Hindlimb muscle (tissue), 1 donor: ENCODE data around the gene PSMD2. TPM values are rescaled to one million over a fixed set of nuclear protein-coding genes. Genes with fewer than 3 reads are reported as not detected.

Experiments used
- DNase-seq: peaks from one replicate; pipeline ENCODE4 v3.0.0-alpha.2; 2013
- polyA plus RNA-seq: library from polyadenylated mRNA; unstranded; fragments of 120-200 nt; gene quantifications from one replicate; pipeline ENCODE4 v1.2.1, GENCODE V29; 2013; ENCODE audit not compliant: insufficient read length

PSMD2 gene
- polyA plus RNA-seq, 1 donor, result 169 TPM

GRCh38 chr3:184317201-184317600, 18.2 kb downstream of the PSMD2 start:
- no peak for DNase-seq

DNA sequence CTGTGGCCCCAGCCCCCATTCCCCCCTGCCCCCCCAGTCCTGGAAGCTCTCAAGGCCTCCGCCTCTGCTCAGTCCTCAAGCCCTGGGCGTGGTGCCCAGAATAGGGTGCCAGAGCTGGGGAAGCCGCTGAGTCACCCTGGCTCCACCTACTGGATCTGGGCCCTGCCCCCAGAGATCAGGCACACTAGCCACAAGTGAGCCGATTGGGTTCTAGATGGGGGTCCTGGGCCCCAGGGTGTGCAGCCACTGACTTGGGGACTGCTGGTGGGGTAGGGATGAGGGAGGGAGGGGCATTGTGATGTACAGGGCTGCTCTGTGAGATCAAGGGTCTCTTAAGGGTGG, 21.0 kb downstream of the PSMD2 start:
- DNase-seq, result peak; percentile 87

- no peak for DNase-seq
These were observed 22.6 kb downstream of the PSMD2 start for GRCh38 chr3:184321666-184322065.

- no peak for DNase-seq
These were observed 23.9 kb downstream of the PSMD2 start for GRCh38 chr3:184322731-184323487.

DNA sequence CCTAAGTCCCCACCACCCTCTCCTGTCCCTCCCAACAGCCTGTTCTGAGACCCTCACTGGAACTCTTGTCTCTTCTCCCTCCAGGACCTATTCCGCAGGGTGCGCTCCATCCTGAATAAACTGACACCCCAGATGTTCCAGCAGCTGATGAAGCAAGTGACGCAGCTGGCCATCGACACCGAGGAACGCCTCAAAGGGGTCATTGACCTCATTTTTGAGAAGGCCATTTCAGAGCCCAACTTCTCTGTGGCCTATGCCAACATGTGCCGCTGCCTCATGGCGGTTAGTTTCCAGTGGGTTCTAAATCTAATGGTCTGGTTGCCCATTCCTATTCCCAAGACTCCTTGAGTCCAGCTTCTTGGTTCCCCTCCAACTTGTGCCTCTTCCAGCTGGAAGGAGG, 24.7 kb downstream of the PSMD2 start:
- DNase-seq, result no peak

- no peak for DNase-seq
These were observed 26.2 kb downstream of the PSMD2 start for GRCh38 chr3:184325269-184325668.

GRCh38 chr3:184325715-184326369, 26.8 kb downstream of the PSMD2 start:
- no peak for DNase-seq

DNA sequence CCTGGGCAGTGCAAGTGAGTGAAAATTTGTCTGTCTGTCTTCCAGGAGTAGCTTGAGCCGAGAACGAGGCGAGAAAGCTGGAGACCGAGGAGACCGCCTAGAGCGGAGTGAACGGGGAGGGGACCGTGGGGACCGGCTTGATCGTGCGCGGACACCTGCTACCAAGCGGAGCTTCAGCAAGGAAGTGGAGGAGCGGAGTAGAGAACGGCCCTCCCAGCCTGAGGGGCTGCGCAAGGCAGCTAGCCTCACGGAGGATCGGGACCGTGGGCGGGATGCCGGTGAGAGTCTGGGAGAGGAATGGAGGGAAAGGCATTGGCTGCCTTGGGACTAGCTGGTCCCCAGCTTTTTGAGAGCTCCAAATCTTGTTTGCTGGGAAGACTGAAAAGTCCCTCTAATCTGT, 28.1 kb downstream of the PSMD2 start:
- no peak for DNase-seq

DNA sequence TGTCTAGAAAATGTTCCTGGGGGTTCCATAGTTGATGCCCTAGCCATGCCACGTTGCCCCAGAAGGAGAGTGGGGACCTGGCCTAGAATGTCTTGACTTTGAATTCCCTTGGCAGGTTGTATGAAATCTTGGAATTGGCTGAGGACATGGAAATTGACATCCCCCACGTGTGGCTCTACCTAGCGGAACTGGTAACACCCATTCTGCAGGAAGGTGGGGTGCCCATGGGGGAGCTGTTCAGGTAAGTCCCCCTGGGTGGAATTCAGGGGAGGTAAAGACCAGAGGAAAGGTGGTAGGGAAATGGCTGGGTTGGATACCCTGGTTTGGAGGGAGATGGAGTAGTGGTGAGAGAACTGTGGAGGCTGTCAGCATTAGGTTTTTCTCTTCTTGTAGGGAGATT, 29.5 kb downstream of the PSMD2 start:
- DNase-seq, result no peak

GRCh38 chr3:184332370-184333090, 33.5 kb downstream of the PSMD2 start:
- no peak for DNase-seq

DNA sequence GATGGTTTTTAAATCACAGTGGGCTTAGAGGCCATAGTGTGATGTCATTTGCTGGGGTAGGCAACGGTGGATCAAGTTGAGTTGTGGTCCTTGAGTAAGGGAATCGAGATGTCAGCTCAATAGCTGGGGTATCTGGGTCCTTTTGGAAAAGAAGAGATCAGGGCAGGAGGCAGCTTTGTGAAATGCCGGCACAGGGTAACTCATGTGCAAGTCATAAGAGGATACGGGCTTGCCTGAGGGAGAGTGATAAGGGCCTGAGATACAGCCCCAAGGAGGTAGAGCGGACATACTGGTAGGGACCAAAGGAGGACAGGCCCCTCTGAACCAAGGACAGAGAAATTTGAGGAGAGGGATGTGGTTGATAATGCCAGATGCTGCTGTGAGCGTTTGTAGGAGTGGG, 34.1 kb downstream of the PSMD2 start:
- DNase-seq, result no peak

GRCh38 chr3:184333700-184334099, 34.7 kb downstream of the PSMD2 start:
- DNase-seq, result no peak

DNA sequence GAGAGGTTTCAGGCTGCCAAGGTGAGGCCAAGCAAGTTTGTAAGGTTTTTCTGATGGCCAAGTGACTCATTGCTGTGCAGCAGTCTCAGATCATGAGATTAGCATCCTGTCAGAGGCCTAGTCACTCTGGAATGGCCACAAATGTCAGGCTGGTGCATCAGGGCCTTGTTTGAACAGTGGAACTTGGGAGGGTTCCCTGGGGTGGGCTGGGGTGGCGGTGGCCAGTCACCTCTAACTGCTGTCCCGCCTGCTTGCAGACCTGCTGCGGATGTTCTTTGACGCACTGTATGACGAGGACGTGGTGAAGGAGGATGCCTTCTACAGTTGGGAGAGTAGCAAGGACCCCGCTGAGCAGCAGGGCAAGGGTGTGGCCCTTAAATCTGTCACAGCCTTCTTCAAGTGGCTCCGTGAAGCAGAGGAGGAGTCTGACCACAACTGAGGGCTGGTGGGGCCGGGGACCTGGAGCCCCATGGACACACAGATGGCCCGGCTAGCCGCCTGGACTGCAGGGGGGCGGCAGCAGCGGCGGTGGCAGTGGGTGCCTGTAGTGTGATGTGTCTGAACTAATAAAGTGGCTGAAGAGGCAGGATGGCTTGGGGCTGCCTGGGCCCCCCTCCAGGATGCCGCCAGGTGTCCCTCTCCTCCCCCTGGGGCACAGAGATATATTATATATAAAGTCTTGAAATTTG, 35.6 kb downstream of the PSMD2 start:
- DNase-seq, result no peak

GRCh38 chr3:184335291-184335660, 36.2 kb downstream of the PSMD2 start:
- no peak for DNase-seq

- peak; percentile 90 for DNase-seq
These were observed 36.9 kb downstream of the PSMD2 start for GRCh38 chr3:184335661-184336546.

- peak; percentile 66 for DNase-seq
These were observed 37.7 kb downstream of the PSMD2 start for GRCh38 chr3:184336547-184337398.

DNA sequence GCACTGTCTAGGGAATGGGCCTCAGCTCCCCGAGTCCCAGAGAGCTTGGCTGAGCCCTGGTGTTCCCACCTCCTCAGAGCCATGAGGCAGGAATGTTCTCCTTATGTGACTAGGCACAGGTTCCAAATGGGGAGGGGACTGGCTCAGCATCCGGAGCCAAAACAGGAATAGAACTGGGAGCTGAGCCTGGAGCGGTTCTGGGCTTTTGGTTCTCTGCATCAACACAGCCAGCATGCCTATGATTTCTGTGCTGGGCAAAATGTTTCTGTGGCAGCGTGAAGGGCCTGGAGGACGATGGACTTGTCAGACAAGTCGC, 38.3 kb downstream of the PSMD2 start, which contains the start of gene FAM131A:
FAM131A (plus strand) TSS at position 202 of the 316 bp plus-strand sequence; CDS start at position 233, 31 bp downstream.
- peak; percentile 86 for DNase-seq

GRCh38 chr3:184337981-184338380, 38.9 kb downstream of the PSMD2 start:
- no peak for DNase-seq

GRCh38 chr3:184338511-184338945, 39.5 kb downstream of the PSMD2 start:
- DNase-seq, result peak; percentile 94

DNA sequence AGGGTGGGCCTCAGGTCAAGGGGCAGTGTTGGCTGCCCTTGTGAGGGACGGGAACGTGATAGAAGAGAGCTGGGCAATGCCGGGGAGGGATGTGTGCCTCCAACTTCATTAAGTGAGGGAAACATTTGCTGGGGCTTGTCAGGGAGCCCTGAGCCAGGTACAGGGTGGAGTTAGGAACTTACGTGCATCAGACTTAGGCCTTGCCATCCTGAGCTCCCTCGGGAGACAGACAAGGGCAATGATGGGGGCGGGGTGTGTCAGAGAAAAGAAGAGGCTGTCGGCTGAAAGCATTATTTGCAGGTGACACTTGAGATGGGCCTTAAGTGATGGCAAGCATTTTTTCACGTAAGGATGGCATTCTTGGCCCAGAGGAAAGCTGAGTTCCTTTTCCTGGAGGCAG, 40.0 kb downstream of the PSMD2 start:
- no peak for DNase-seq
